Thoracic aorta endothelial cell (primary cell): ENCODE results near the gene ZNF611. TPM values are rescaled to one million over a fixed set of nuclear protein-coding genes. Genes with fewer than 3 reads are reported as not detected.

ENCODE experiments used
- total RNA-seq: library from RNA; depleted of rRNA; stranded (reverse); fragments of >200 nt; gene quantifications from 2 replicates; pipeline ENCODE4 v1.2.3, GENCODE V29; 2012

ZNF611 gene
- 18.7 and 18.9 TPM in 2 replicates for total RNA-seq

GRCh38 chr19:52734893-52735661 lies at the start of gene ZNF611:
Gene ZNF611, minus strand, starts transcription at chr19:52735044. Its CDS starts 19,150 bp downstream, at chr19:52715894.

Other genes with a start within 250 kb of the ZNF611 start
- gene ZNF808, start 207.4 kb downstream of the ZNF611 start, total RNA-seq, result 19.3 and 23.4 TPM in 2 replicates
- gene ZNF701, start 164.8 kb downstream of the ZNF611 start, total RNA-seq, result 14.9 and 17.3 TPM in 2 replicates
- gene ZNF83, start 96.7 kb downstream of the ZNF611 start, total RNA-seq, result 47.5 and 53.6 TPM in 2 replicates
- gene ZNF600, start 51.7 kb upstream of the ZNF611 start, total RNA-seq, result 6.7 and 7.4 TPM in 2 replicates
- 14.6 and 16.6 TPM in 2 replicates for gene ZNF28, start 86.6 kb upstream of the ZNF611 start, total RNA-seq
- 19.0 and 27.3 TPM in 2 replicates for gene ZNF468, start 122.6 kb upstream of the ZNF611 start, total RNA-seq
- 7.8 and 10.9 TPM in 2 replicates for gene ZNF320, start 162.6 kb upstream of the ZNF611 start, total RNA-seq
- gene ZNF888, start 188.4 kb upstream of the ZNF611 start, total RNA-seq, result 3.7 and 5.0 TPM in 2 replicates
- 9.3 and 9.6 TPM in 2 replicates for gene ZNF816, start 227.8 kb upstream of the ZNF611 start, total RNA-seq